ENCODE results near the gene PFKL.
"Not testable (repeated sequence)": the region's sequence is repeated elsewhere in the genome, so short reads cannot be mapped to it uniquely, and the experiment has no call there.

The PFKL gene

GRCh38 chr21:44279354-44280260 lies 20.2 kb upstream of the PFKL start:
- DNase-seq (ENCODE audit: low read depth), result no peak

GRCh38 chr21:44281801-44282200 lies 18.1 kb upstream of the PFKL start:
- DNase-seq (ENCODE audit: low read depth), result no peak

- DNase-seq (ENCODE audit: low read depth), result no peak
Observed at GRCh38 chr21:44282370-44282769, 17.5 kb upstream of the PFKL start.

- DNase-seq (ENCODE audit: low read depth), result not testable (repeated sequence)
Observed at GRCh38 chr21:44283211-44283785, 16.6 kb upstream of the PFKL start.

GRCh38 chr21:44283948-44284347 lies 15.9 kb upstream of the PFKL start:
- DNase-seq (ENCODE audit: low read depth), result no peak

- no peak for DNase-seq (ENCODE audit: low read depth)
Observed at GRCh38 chr21:44285138-44285992, 14.5 kb upstream of the PFKL start, which contains the start of gene AIRE. TSS of gene AIRE (plus strand) at chr21:44285876. CDS start at chr21:44286007, 131 bp downstream.

GRCh38 chr21:44286086-44286715 lies 13.7 kb upstream of the PFKL start:
- no peak for DNase-seq (ENCODE audit: low read depth)

- DNase-seq (ENCODE audit: low read depth), result no peak
Observed at GRCh38 chr21:44286716-44287632, 12.9 kb upstream of the PFKL start.

GRCh38 chr21:44288251-44289110 lies 11.4 kb upstream of the PFKL start:
- no peak for DNase-seq (ENCODE audit: low read depth)

GRCh38 chr21:44289381-44290010 lies 10.4 kb upstream of the PFKL start:
- DNase-seq (ENCODE audit: low read depth), result no peak

- no peak for DNase-seq (ENCODE audit: low read depth)
Observed at GRCh38 chr21:44290327-44291077, 9.4 kb upstream of the PFKL start.

GRCh38 chr21:44291078-44291935 lies 8.5 kb upstream of the PFKL start:
- no peak for DNase-seq (ENCODE audit: low read depth)

GRCh38 chr21:44291936-44292811 lies 7.7 kb upstream of the PFKL start:
- DNase-seq (ENCODE audit: low read depth), result no peak

- DNase-seq (ENCODE audit: low read depth), result no peak
Observed at GRCh38 chr21:44292812-44293195, 7.0 kb upstream of the PFKL start.

- no peak for DNase-seq (ENCODE audit: low read depth)
Observed at GRCh38 chr21:44293551-44294231, 6.2 kb upstream of the PFKL start.

Data from non-pigmented ciliary epithelial cell (primary cell).